ENCODE results near the gene SLCO6A1. TPM values are rescaled to one million over a fixed set of nuclear protein-coding genes. Genes with fewer than 3 reads are reported as not detected.
"Not testable (repeated sequence)": the region's sequence is repeated elsewhere in the genome, so short reads cannot be mapped to it uniquely, and the experiment has no call there.

The SLCO6A1 gene
- total RNA-seq, 2 experiments from 2014 or later, result not detected

- Histone ChIP-seq H3K4me1 (ENCODE audit: insufficient read depth, low read length, poor library complexity, severe bottlenecking) (no peaks in the 10 kb centered on the region), H3K9me2 (ENCODE audit: insufficient read depth, low read length) (no peaks in the 10 kb centered on the region), H4K20me1 (ENCODE audit: insufficient read depth, low read length) (no peaks in the 10 kb centered on the region), H2AFZ (ENCODE audit: low read length) (no peak overlapping the region), H3K27ac (ENCODE audit: low read depth, low read length, poor library complexity, severe bottlenecking) (no peak overlapping the region), H3K4me2 (ENCODE audit: low read length) (0 out of 2 replicates have a peak overlapping the region, but pooled peaks have one; percentile 18), H3K36me3 (ENCODE audit: insufficient read depth, low read length) (no peaks in the 10 kb centered on the region), H3K4me3 (ENCODE audit: low read depth, low read length, poor library complexity, severe bottlenecking) (no peak overlapping the region), H3K9me3 (ENCODE audit: low read length) (no peaks in the 10 kb centered on the region), H3K79me2 (ENCODE audit: insufficient read depth, low read depth, low read length) (no peaks in the 10 kb centered on the region)
- no TSS peak for BruUV-seq (replicated peaks)
- no peak for TF ChIP-seq EZH2phosphoT487 (IDR thresholded peaks at IDR 0.05; ENCODE audit: borderline replicate concordance, low read depth, low read length)
- no peak for TF ChIP-seq CTCF (conservative IDR thresholded peaks at IDR 0.05; ENCODE audit: low read length)
- intact Hi-C loops (cut with micrococcal nuclease; ENCODE audit: unreplicated experiment), result no loop called here
- peak; percentile 11 for DNase-seq (ENCODE audit: low spot score)
- CTCF ChIA-PET (ENCODE audit: unreplicated experiment), result no interaction called here
- POLR2A ChIA-PET, result no interaction called here
These were observed 24.9 kb upstream of the SLCO6A1 start for GRCh38 chr5:102523541-102524175.

GRCh38 chr5:102511666-102512065 lies 12.9 kb upstream of the SLCO6A1 start:
- intact Hi-C loops (cut with micrococcal nuclease; ENCODE audit: unreplicated experiment), result no loop called here
- ChIA-PET CTCF (ENCODE audit: unreplicated experiment) (no interaction called here), POLR2A (no interaction called here)
- Histone ChIP-seq H3K4me2 (ENCODE audit: low read length) (no peak overlapping the region), H3K36me3 (ENCODE audit: insufficient read depth, low read length) (no peaks in the 10 kb centered on the region), H2AFZ (ENCODE audit: low read length) (no peak overlapping the region), H3K4me3 (ENCODE audit: low read depth, low read length, poor library complexity, severe bottlenecking) (no peak overlapping the region), H3K9me2 (ENCODE audit: insufficient read depth, low read length) (no peaks in the 10 kb centered on the region), H3K9me3 (ENCODE audit: low read length) (no peaks in the 10 kb centered on the region), H3K27ac (ENCODE audit: low read depth, low read length, poor library complexity, severe bottlenecking) (no peak overlapping the region), H4K20me1 (ENCODE audit: insufficient read depth, low read length) (no peaks in the 10 kb centered on the region), H3K79me2 (ENCODE audit: insufficient read depth, low read depth, low read length) (no peaks in the 10 kb centered on the region), H3K4me1 (ENCODE audit: insufficient read depth, low read length, poor library complexity, severe bottlenecking) (no peaks in the 10 kb centered on the region)
- no peak for TF ChIP-seq CTCF (conservative IDR thresholded peaks at IDR 0.05; ENCODE audit: low read length)
- TF ChIP-seq EZH2phosphoT487 (IDR thresholded peaks at IDR 0.05; ENCODE audit: borderline replicate concordance, low read depth, low read length), result no peak
- no TSS peak for BruUV-seq (replicated peaks)
- no peak for DNase-seq (ENCODE audit: low spot score)

GRCh38 chr5:102491261-102491914 lies 7.4 kb downstream of the SLCO6A1 start:
- H3K4me3 ChIP-seq (ENCODE audit: low read depth, low read length, poor library complexity, severe bottlenecking); H3K9me2 ChIP-seq (ENCODE audit: insufficient read depth, low read length); H3K27ac ChIP-seq (ENCODE audit: low read depth, low read length, poor library complexity, severe bottlenecking); intact Hi-C loops (cut with micrococcal nuclease; ENCODE audit: unreplicated experiment); H3K79me2 ChIP-seq (ENCODE audit: insufficient read depth, low read depth, low read length); H3K9me3 ChIP-seq (ENCODE audit: low read length); BruUV-seq (replicated peaks); H4K20me1 ChIP-seq (ENCODE audit: insufficient read depth, low read length); H2AFZ ChIP-seq (ENCODE audit: low read length); H3K36me3 ChIP-seq (ENCODE audit: insufficient read depth, low read length); H3K4me2 ChIP-seq (ENCODE audit: low read length); DNase-seq (ENCODE audit: low spot score); H3K4me1 ChIP-seq (ENCODE audit: insufficient read depth, low read length, poor library complexity, severe bottlenecking): not testable (repeated sequence)
- POLR2A ChIA-PET, result interaction anchor here (0.8 kb wide), 1 partner anchor 8 kb away, joined by 3 read pairs; no protein-coding TSS in a partner anchor
- CTCF ChIA-PET (ENCODE audit: unreplicated experiment), result interaction anchor here (0.6 kb wide), 1 partner anchor 916 kb away, joined by 3 read pairs; no protein-coding TSS in a partner anchor

Measured in OCI-LY7 (cell line).